GM19351 (cell line): ENCODE data around the gene TMEM151B.
"Not testable (repeated sequence)": the region's sequence is repeated elsewhere in the genome, so short reads cannot be mapped to it uniquely, and the experiment has no call there.

Experiments used
- ATAC-seq: cut with Tn5 transposase; IDR thresholded peaks from one replicate; pipeline ENCODE4 v1.9.1; 2021; ENCODE audit warnings: mild to moderate bottlenecking, moderate library complexity; ENCODE audit not compliant: unreplicated experiment

The TMEM151B gene

GRCh38 chr6:44301782-44302564 lies 31.7 kb downstream of the TMEM151B start:
- ATAC-seq = no peak

- ATAC-seq = no peak
These were observed 32.6 kb downstream of the TMEM151B start for GRCh38 chr6:44302856-44303255.

- no peak for ATAC-seq
These were observed 33.6 kb downstream of the TMEM151B start for GRCh38 chr6:44303842-44304241.

GRCh38 chr6:44304282-44305199 lies 34.3 kb downstream of the TMEM151B start:
- no peak for ATAC-seq

- no peak for ATAC-seq
These were observed 35.0 kb downstream of the TMEM151B start for GRCh38 chr6:44305200-44305725.

- ATAC-seq = no peak
These were observed 36.5 kb downstream of the TMEM151B start for GRCh38 chr6:44306710-44307109.

GRCh38 chr6:44307217-44307616 lies 37.0 kb downstream of the TMEM151B start:
- no peak for ATAC-seq

GRCh38 chr6:44309092-44309491 lies 38.8 kb downstream of the TMEM151B start:
- no peak for ATAC-seq

GRCh38 chr6:44309631-44310030 lies 39.4 kb downstream of the TMEM151B start:
- no peak for ATAC-seq

- no peak for ATAC-seq
These were observed 40.0 kb downstream of the TMEM151B start for GRCh38 chr6:44310241-44310640.

GRCh38 chr6:44311304-44311703 lies 41.1 kb downstream of the TMEM151B start:
- ATAC-seq = no peak

- ATAC-seq = no peak
These were observed 41.5 kb downstream of the TMEM151B start for GRCh38 chr6:44311767-44312166.

GRCh38 chr6:44312901-44313788 lies 42.9 kb downstream of the TMEM151B start, which contains the start of gene AARS2:
Gene AARS2 (minus strand): TSS chr6:44313347. CDS start chr6:44313323, 24 bp downstream.
- peak; percentile 96 for ATAC-seq

- not testable (repeated sequence) for ATAC-seq
These were observed 44.4 kb downstream of the TMEM151B start for GRCh38 chr6:44314657-44315056.

- no peak for ATAC-seq
These were observed 45.3 kb downstream of the TMEM151B start for GRCh38 chr6:44315516-44315915.

- ATAC-seq = no peak
These were observed 45.7 kb downstream of the TMEM151B start for GRCh38 chr6:44315951-44316350.

GRCh38 chr6:44316481-44316880 lies 46.2 kb downstream of the TMEM151B start:
- no peak for ATAC-seq

GRCh38 chr6:44317136-44317631 lies 46.9 kb downstream of the TMEM151B start:
- not testable (repeated sequence) for ATAC-seq

GRCh38 chr6:44321210-44321609 lies 51.0 kb downstream of the TMEM151B start:
- ATAC-seq = no peak

GRCh38 chr6:44327096-44327495 lies 56.8 kb downstream of the TMEM151B start:
- ATAC-seq = no peak
